ENCODE data around the gene DDX1. TPM values are rescaled to one million over a fixed set of nuclear protein-coding genes. Genes with fewer than 3 reads are reported as not detected.

DDX1 gene
- total RNA-seq, 2 experiments from 2014 or later: 42.7 to 91.8 TPM

- Histone ChIP-seq H3K27ac (ENCODE audit: low read depth, low read length, poor library complexity, severe bottlenecking) (no peak overlapping the region), H3K4me2 (ENCODE audit: low read length) (no peak overlapping the region), H3K79me2 (ENCODE audit: insufficient read depth, low read depth, low read length) (no peaks in the 10 kb centered on the region), H3K4me3 (ENCODE audit: low read depth, low read length, poor library complexity, severe bottlenecking) (no peak overlapping the region), H3K36me3 (ENCODE audit: insufficient read depth, low read length) (no peaks in the 10 kb centered on the region), H3K9me3 (ENCODE audit: low read length) (no peaks in the 10 kb centered on the region), H4K20me1 (ENCODE audit: insufficient read depth, low read length) (no peaks in the 10 kb centered on the region), H3K4me1 (ENCODE audit: insufficient read depth, low read length, poor library complexity, severe bottlenecking) (no peaks in the 10 kb centered on the region), H2AFZ (ENCODE audit: low read length) (no peak overlapping the region), H3K9me2 (ENCODE audit: insufficient read depth, low read length) (no peaks in the 10 kb centered on the region)
- CTCF ChIA-PET (ENCODE audit: unreplicated experiment): no interaction called here
- POLR2A ChIA-PET: interaction anchor here (0.6 kb wide), 1 partner anchor 782 kb away, joined by 3 read pairs; no protein-coding TSS in a partner anchor
- TF ChIP-seq CTCF (conservative IDR thresholded peaks at IDR 0.05; ENCODE audit: low read length) (no peak), EZH2phosphoT487 (IDR thresholded peaks at IDR 0.05; ENCODE audit: borderline replicate concordance, low read depth, low read length) (no peak)
- BruUV-seq (replicated peaks): no TSS peak
- DNase-seq (ENCODE audit: low spot score): no peak
- intact Hi-C loops (cut with micrococcal nuclease; ENCODE audit: unreplicated experiment): no loop called here
These were observed 83.2 kb downstream of the DDX1 start for GRCh38 chr2:15674637-15675455.

- Histone ChIP-seq H3K27ac (ENCODE audit: low read depth, low read length, poor library complexity, severe bottlenecking) (no peak overlapping the region), H3K79me2 (ENCODE audit: insufficient read depth, low read depth, low read length) (no peaks in the 10 kb centered on the region), H3K9me3 (ENCODE audit: low read length) (no peaks in the 10 kb centered on the region), H3K4me1 (ENCODE audit: insufficient read depth, low read length, poor library complexity, severe bottlenecking) (no peaks in the 10 kb centered on the region), H3K9me2 (ENCODE audit: insufficient read depth, low read length) (no peaks in the 10 kb centered on the region), H4K20me1 (ENCODE audit: insufficient read depth, low read length) (no peaks in the 10 kb centered on the region), H3K4me2 (ENCODE audit: low read length) (no peak overlapping the region), H2AFZ (ENCODE audit: low read length) (no peak overlapping the region), H3K4me3 (ENCODE audit: low read depth, low read length, poor library complexity, severe bottlenecking) (no peak overlapping the region), H3K36me3 (ENCODE audit: insufficient read depth, low read length) (no peaks in the 10 kb centered on the region)
- POLR2A ChIA-PET: no interaction called here
- TF ChIP-seq EZH2phosphoT487 (IDR thresholded peaks at IDR 0.05; ENCODE audit: borderline replicate concordance, low read depth, low read length) (no peak), CTCF (conservative IDR thresholded peaks at IDR 0.05; ENCODE audit: low read length) (no peak)
- no TSS peak for BruUV-seq (replicated peaks)
- CTCF ChIA-PET (ENCODE audit: unreplicated experiment): no interaction called here
- intact Hi-C loops (cut with micrococcal nuclease; ENCODE audit: unreplicated experiment): no loop called here
- DNase-seq (ENCODE audit: low spot score): no peak
These were observed 84.0 kb downstream of the DDX1 start for GRCh38 chr2:15675456-15676195.
